Neural progenitor cell (in vitro differentiated cells): ENCODE measurements around the gene SLFN12L.

ENCODE experiments used
- CTCF ChIP-seq: fragments of 200-600 bp; sonication (generic); IDR thresholded peaks from 2 replicates; pipeline ENCODE4 v1.5.1; 2017; ENCODE audit warnings: antibody characterized with exemption, mild to moderate bottlenecking
- EZH2 ChIP-seq: fragments of 200-600 bp; sonication (generic); IDR thresholded peaks from 2 replicates; pipeline ENCODE4 v1.6.1; 2017; ENCODE audit warnings: antibody characterized with exemption, mild to moderate bottlenecking, moderate library complexity
- EZH2phosphoT487 ChIP-seq: fragments of 200-600 bp; sonication (generic); IDR thresholded peaks from 2 replicates; pipeline ENCODE4 v1.6.1; 2017; ENCODE audit warnings: antibody characterized with exemption

DNA sequence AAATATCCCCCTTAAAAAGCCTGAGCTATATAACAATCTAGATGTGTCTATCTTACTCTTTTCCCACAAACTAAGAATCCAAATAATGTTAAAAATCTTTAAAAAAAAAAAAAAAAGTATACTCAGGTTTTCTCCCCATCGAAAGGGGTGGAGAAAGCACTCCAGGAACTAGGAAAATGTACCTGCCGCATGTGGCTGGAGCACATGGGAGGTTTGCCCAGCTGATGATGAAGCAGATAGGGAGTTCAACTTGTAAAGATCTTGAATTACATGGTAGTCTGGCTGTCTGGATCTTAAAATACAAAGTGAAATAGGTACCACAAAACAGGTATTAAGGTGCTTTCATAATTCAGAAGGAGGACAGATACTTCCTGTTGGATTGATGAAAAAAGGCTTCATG lies 31.9 kb upstream of the SLFN12L start:
- no peak for TF ChIP-seq CTCF
- TF ChIP-seq EZH2 = no peak
- TF ChIP-seq EZH2phosphoT487 = no peak
